Measurements from ENCODE around the gene DEPDC5. TPM values are rescaled to one million over a fixed set of nuclear protein-coding genes. Genes with fewer than 3 reads are reported as not detected.

The DEPDC5 gene
- total RNA-seq, 2 donors from 2014 or later, result 50.1 to 54.4 TPM

- H3K27ac Mint-ChIP-seq, result no peak overlapping the region
- H3K9me3 Mint-ChIP-seq, result no peaks in the 10 kb centered on the region
Measured at GRCh38 chr22:31883989-31884388, 130.2 kb downstream of the DEPDC5 start.

GRCh38 chr22:31891366-31892079 lies 137.7 kb downstream of the DEPDC5 start:
- Mint-ChIP-seq H3K27ac (no peak overlapping the region), H3K36me3 (peaks cover 0 to 4% of the 10 kb centered on the region in 2 donors), H3K9me3 (no peaks in the 10 kb centered on the region)
- DNase-seq (ENCODE audit: low spot score in 2 of 2) (no peak), ATAC-seq (no peak)

More at GRCh38 chr22:31883989-31884388, 130.2 kb downstream of the DEPDC5 start:
- no peak for DNase-seq (ENCODE audit: low spot score in 2 of 2)
- ATAC-seq, result no peak
- peaks cover 0 to 8% of the 10 kb centered on the region in 2 donors for H3K36me3 Mint-ChIP-seq

- Mint-ChIP-seq H3K36me3 (peaks cover 0 to 4% of the 10 kb centered on the region in 2 donors), H3K27ac (no peak overlapping the region), H3K9me3 (no peaks in the 10 kb centered on the region)
- no peak for DNase-seq (ENCODE audit: low spot score in 2 of 2)
- ATAC-seq, result no peak
Measured at GRCh38 chr22:31892080-31892433, 138.2 kb downstream of the DEPDC5 start.

GRCh38 chr22:31893460-31893859 lies 139.6 kb downstream of the DEPDC5 start:
- H3K27ac Mint-ChIP-seq, result peak overlapping the region in 1 of 2 donors; percentile 68
- no peak for ATAC-seq
- no peak for DNase-seq (ENCODE audit: low spot score in 2 of 2)
- H3K9me3 Mint-ChIP-seq, result no peaks in the 10 kb centered on the region
- peaks cover 0 to 4% of the 10 kb centered on the region in 2 donors for H3K36me3 Mint-ChIP-seq

GRCh38 chr22:31895411-31896123 lies 141.7 kb downstream of the DEPDC5 start:
- DNase-seq (ENCODE audit: low spot score in 2 of 2) (no peak), ATAC-seq (no peak)
- H3K27ac Mint-ChIP-seq, result peak overlapping the region in 1 of 2 donors; percentile 52
- no peaks in the 10 kb centered on the region for H3K9me3 Mint-ChIP-seq
- peaks cover 0 to 4% of the 10 kb centered on the region in 2 donors for H3K36me3 Mint-ChIP-seq

- DNase-seq (ENCODE audit: low spot score in 2 of 2), result no peak
- Mint-ChIP-seq H3K36me3 (peaks cover 0 to 4% of the 10 kb centered on the region in 2 donors), H3K27ac (no peak overlapping the region), H3K9me3 (no peaks in the 10 kb centered on the region)
- no peak for ATAC-seq
Measured at GRCh38 chr22:31896472-31896871, 142.7 kb downstream of the DEPDC5 start.

- ATAC-seq (no peak), DNase-seq (ENCODE audit: low spot score in 2 of 2) (no peak)
- peaks cover 0 to 4% of the 10 kb centered on the region in 2 donors for H3K36me3 Mint-ChIP-seq
- H3K9me3 Mint-ChIP-seq, result no peaks in the 10 kb centered on the region
- peak overlapping the region; percentile 44 to 57 for H3K27ac Mint-ChIP-seq
Measured at GRCh38 chr22:31897842-31898805, 144.3 kb downstream of the DEPDC5 start.

- no peak for DNase-seq (ENCODE audit: low spot score in 2 of 2)
- peaks cover 0 to 4% of the 10 kb centered on the region in 2 donors for H3K36me3 Mint-ChIP-seq
Measured at GRCh38 chr22:31898926-31899325, 145.1 kb downstream of the DEPDC5 start.

GRCh38 chr22:31899669-31900068 lies 145.8 kb downstream of the DEPDC5 start:
- DNase-seq (ENCODE audit: low spot score in 2 of 2) (no peak), ATAC-seq (no peak)
- Mint-ChIP-seq H3K9me3 (no peaks in the 10 kb centered on the region), H3K27ac (peak overlapping the region in 1 of 2 donors; percentile 66), H3K36me3 (peaks cover 0 to 4% of the 10 kb centered on the region in 2 donors)

More at GRCh38 chr22:31898926-31899325, 145.1 kb downstream of the DEPDC5 start:
- H3K27ac Mint-ChIP-seq, result peak overlapping the region in 1 of 2 donors; percentile 66
- no peaks in the 10 kb centered on the region for H3K9me3 Mint-ChIP-seq
- no peak for ATAC-seq

- DNase-seq (ENCODE audit: low spot score in 2 of 2), result no peak
- Mint-ChIP-seq H3K27ac (peak overlapping the region in 1 of 2 donors; percentile 86), H3K36me3 (no peaks in the 10 kb centered on the region), H3K9me3 (no peaks in the 10 kb centered on the region)
- no peak for ATAC-seq
Measured at GRCh38 chr22:31901388-31902137, 147.7 kb downstream of the DEPDC5 start.

- peak overlapping the region in 1 of 2 donors; percentile 75 for H3K27ac Mint-ChIP-seq
- ATAC-seq, result no peak
- H3K9me3 Mint-ChIP-seq, result no peaks in the 10 kb centered on the region
- H3K36me3 Mint-ChIP-seq, result no peaks in the 10 kb centered on the region
- DNase-seq (ENCODE audit: low spot score in 2 of 2), result no peak
Measured at GRCh38 chr22:31904651-31905050, 150.8 kb downstream of the DEPDC5 start.

- Mint-ChIP-seq H3K9me3 (no peaks in the 10 kb centered on the region), H3K27ac (no peak overlapping the region), H3K36me3 (no peaks in the 10 kb centered on the region)
- ATAC-seq (no peak), DNase-seq (ENCODE audit: low spot score in 2 of 2) (no peak)
Measured at GRCh38 chr22:31905356-31905755, 151.5 kb downstream of the DEPDC5 start.

- H3K9me3 Mint-ChIP-seq, result no peaks in the 10 kb centered on the region
- no peaks in the 10 kb centered on the region for H3K36me3 Mint-ChIP-seq
- H3K27ac Mint-ChIP-seq, result no peak overlapping the region
- DNase-seq (ENCODE audit: low spot score in 2 of 2), result no peak
- no peak for ATAC-seq
Measured at GRCh38 chr22:31906086-31906485, 152.3 kb downstream of the DEPDC5 start.

- no peak overlapping the region for H3K27ac Mint-ChIP-seq
- DNase-seq (ENCODE audit: low spot score in 2 of 2) (no peak), ATAC-seq (no peak)
- no peaks in the 10 kb centered on the region for H3K36me3 Mint-ChIP-seq
- H3K9me3 Mint-ChIP-seq, result no peaks in the 10 kb centered on the region
Measured at GRCh38 chr22:31906569-31906968, 152.8 kb downstream of the DEPDC5 start.

- DNase-seq (ENCODE audit: low spot score in 2 of 2) (no peak), ATAC-seq (no peak)
- no peaks in the 10 kb centered on the region for H3K36me3 Mint-ChIP-seq
- no peaks in the 10 kb centered on the region for H3K9me3 Mint-ChIP-seq
- H3K27ac Mint-ChIP-seq, result no peak overlapping the region
Measured at GRCh38 chr22:31909977-31910376, 156.2 kb downstream of the DEPDC5 start.

Data from activated naive CD4-positive, alpha-beta T cell treated with anti-CD3 and anti-CD28 coated beads, Interleukin-2, amount 50 U/mL, for 72 hours (primary cell).